A549 (cell line): ENCODE measurements around the gene BTG3. TPM values are rescaled to one million over a fixed set of nuclear protein-coding genes. Genes with fewer than 3 reads are reported as not detected.
A peak's percentile ranks its signal among the peaks of the same experiment; 100 is the strongest.

Experiments
- ATAC-seq, 2 experiments: fragments of 200-7000 bp in 1 of 2; fragments of >200 bp in 1 of 2; cut with Nextera tagmentation in 1 of 2; cut with Tn5 transposase in 1 of 2; 3 replicates each; pipeline versions ENCODE4 v1.8.0 to v1.9.1; 2018 to 2020; ENCODE audit warnings: mild to moderate bottlenecking in 1 of 2, moderate library complexity in 1 of 2
- CTCF ChIA-PET: fragments of 300-600 bp; sonication (Branson Sonifier 250); formaldehyde crosslinking; extraction: SDS; loops from one replicate; lab custom pipeline; 2021; ENCODE audit warnings: antibody characterized with exemption, inconsistent platforms; lab: Yijun Ruan, JAX
- POLR2A ChIA-PET: fragments of 350-600 bp; formaldehyde crosslinking; extraction: SDS; loops from one replicate; lab custom pipeline; 2021; ENCODE audit warnings: antibody characterized with exemption, inconsistent platforms; lab: Yijun Ruan, JAX
- DNase-seq, 2 experiments: peaks; one replicate each; pipeline versions ENCODE4 v3.0.0 to v3.0.0-alpha.2; 2011 to 2016; ENCODE audit warnings: low read depth in 1 of 2, low spot score in 1 of 2
- FAIRE-seq: peaks from 2 replicates; lab custom pipeline; 2011; peaks lifted over from hg19 to GRCh38; lab: Jason Lieb, UNC
- H3K27ac ChIP-seq, 2 experiments: fragments of >200 bp; sonication (Bioruptor Twin); formaldehyde crosslinking; 3 replicates each; pipeline ENCODE4 v1.5.1; 2016 to 2017
- H3K4me1 ChIP-seq: fragments of >200 bp; sonication (Bioruptor Twin); formaldehyde crosslinking; 3 replicates; pipeline ENCODE4 v1.6.1; 2016
- H3K4me2 ChIP-seq: fragments of >200 bp; sonication (Bioruptor Twin); formaldehyde crosslinking; 3 replicates; pipeline ENCODE4 v1.6.1; 2016
- H3K4me3 ChIP-seq: fragments of >200 bp; sonication (Bioruptor Twin); formaldehyde crosslinking; 3 replicates; pipeline ENCODE4 v1.5.1; 2016
- H3K9me3 ChIP-seq: fragments of >200 bp; sonication (Bioruptor Twin); formaldehyde crosslinking; 3 replicates; pipeline ENCODE4 v1.6.1; 2016
- BCL3 ChIP-seq: fragments of >200 bp; sonication (Bioruptor Twin); formaldehyde crosslinking; IDR thresholded peaks from 3 replicates; pipeline ENCODE4 v1.6.1; 2016
- CBX2 ChIP-seq: fragments of 200-600 bp; sonication (generic); IDR thresholded peaks from 2 replicates; pipeline ENCODE4 v1.6.1; 2016; ENCODE audit warnings: low read depth, mild to moderate bottlenecking, borderline replicate concordance
- CHD4 ChIP-seq: fragments of 200-600 bp; sonication (generic); IDR thresholded peaks from 2 replicates; pipeline ENCODE4 v1.6.1; 2016; ENCODE audit warnings: antibody characterized with exemption, mild to moderate bottlenecking, borderline replicate concordance
- EP300 ChIP-seq, 2 experiments: fragments of >200 bp; sonication (Bioruptor Twin); formaldehyde crosslinking; IDR thresholded peaks; 2 replicates in 1 of 2; 3 replicates in 1 of 2; pipeline ENCODE4 v1.6.1; 2016 to 2017
- FOSL2 ChIP-seq, 2 experiments: fragments of 450-650 bp in 1 of 2; fragments of >200 bp in 1 of 2; sonication (Bioruptor Twin) in 1 of 2; formaldehyde crosslinking; IDR thresholded peaks; 2 replicates each; pipeline versions ENCODE4 v1.5.0 to v1.6.1; 2016 to 2020; ENCODE audit warnings: mild to moderate bottlenecking in 1 of 2, moderate library complexity in 1 of 2
- HDAC2 ChIP-seq: fragments of 200-600 bp; sonication (generic); IDR thresholded peaks from 2 replicates; pipeline ENCODE4 v1.6.1; 2016
- HOXA7 ChIP-seq: fragments of 250-450 bp; sonication (Bioruptor Pico); IDR thresholded peaks from 2 replicates; pipeline ENCODE4 v1.5.0; 2020; ENCODE audit warnings: mild to moderate bottlenecking, moderate library complexity
- HOXB13 ChIP-seq: fragments of 250-450 bp; sonication (Bioruptor Pico); IDR thresholded peaks from 2 replicates; pipeline ENCODE4 v1.5.0; 2020; ENCODE audit warnings: low read depth, mild to moderate bottlenecking, moderate library complexity
- KDM1A ChIP-seq: fragments of 200-600 bp; sonication (generic); IDR thresholded peaks from 2 replicates; pipeline ENCODE4 v1.6.1; 2016; ENCODE audit warnings: low read depth, mild to moderate bottlenecking
- KDM5A ChIP-seq: fragments of 200-600 bp; sonication (generic); IDR thresholded peaks from 2 replicates; pipeline ENCODE4 v1.6.1; 2016; ENCODE audit warnings: antibody characterized with exemption, mild to moderate bottlenecking
- MAFK ChIP-seq: fragments of 450-650 bp; IDR thresholded peaks from 2 replicates; pipeline ENCODE4 v1.6.1; 2014; ENCODE audit not compliant: partially characterized antibody
- MAX ChIP-seq: IDR thresholded peaks from 2 replicates; pipeline ENCODE4 v1.6.1; 2012
- MAZ ChIP-seq: fragments of 150-350 bp; IDR thresholded peaks from 2 replicates; pipeline ENCODE4 v1.6.1; 2014; ENCODE audit warnings: antibody characterized with exemption, low read depth, low read length, borderline replicate concordance
- NFE2L2 ChIP-seq: fragments of 150-350 bp; conservative IDR thresholded peaks from 2 replicates; pipeline ENCODE4 v1.6.1; 2014; ENCODE audit warnings: low read length
- PHF8 ChIP-seq: fragments of 200-600 bp; sonication (generic); IDR thresholded peaks from 2 replicates; pipeline ENCODE4 v1.6.1; 2016; ENCODE audit warnings: low read depth, mild to moderate bottlenecking, antibody characterized with exemption, moderate library complexity, borderline replicate concordance
- POLR2A ChIP-seq: IDR thresholded peaks from 2 replicates; pipeline ENCODE4 v1.6.1; 2012; ENCODE audit warnings: mild to moderate bottlenecking, low read length
- RAD21 ChIP-seq, 2 experiments: fragments of >200 bp in 1 of 2; sonication (Bioruptor Twin) in 1 of 2; formaldehyde crosslinking in 1 of 2; IDR thresholded peaks in 1 of 2; conservative IDR thresholded peaks in 1 of 2; 2 replicates in 1 of 2; 3 replicates in 1 of 2; pipeline ENCODE4 v1.6.1; 2012 to 2018; ENCODE audit warnings: inconsistent platforms in 1 of 2
- RNF2 ChIP-seq: fragments of 200-600 bp; sonication (generic); IDR thresholded peaks from 2 replicates; pipeline ENCODE4 v1.6.1; 2016; ENCODE audit warnings: low read depth, mild to moderate bottlenecking, antibody characterized with exemption, moderate library complexity, borderline replicate concordance
- TFCP2L1 ChIP-seq: fragments of 250-450 bp; sonication (Bioruptor Pico); IDR thresholded peaks from 2 replicates; pipeline ENCODE4 v1.5.0; 2021; ENCODE audit warnings: mild to moderate bottlenecking
- TP53 ChIP-seq: fragments of 250-450 bp; sonication (Bioruptor Pico); IDR thresholded peaks from 2 replicates; pipeline ENCODE4 v1.5.0; 2021; ENCODE audit warnings: mild to moderate bottlenecking, moderate library complexity
- ZFP36 ChIP-seq: fragments of 450-650 bp; IDR thresholded peaks from 2 replicates; pipeline ENCODE4 v1.6.1; 2014; ENCODE audit warnings: borderline replicate concordance; ENCODE audit not compliant: partially characterized antibody
- WGBS: methylation state at CpG from one replicate; pipeline ENCODE4 v1.1.6; 2017; ENCODE audit errors: missing lambda C conversion rate; 5-methylcytosine and 5-hydroxymethylcytosine counted together
- polyA plus RNA-seq, 4 experiments: library from polyadenylated mRNA; depleted of rRNA in 3 of 4; stranded (reverse); fragments of >200 nt; fragmentation: RNase III in 1 of 4; extraction: RNeasy Plus Mini Kit Qiagen cat#74134 plus additional on column Dnase treatment in 1 of 4; gene quantifications; 2 replicates in 3 of 4; 3 replicates in 1 of 4; pipeline ENCODE4 v1.2.3, GENCODE V29; 2011 to 2017
- TF ChIP-seq, protein P1 (sequence below): IDR thresholded peaks from 2 replicates; pipeline ENCODE4 v1.6.1; 2012; ENCODE audit warnings: low read depth, borderline replicate concordance

The BTG3 gene
- polyA plus RNA-seq, 2 of the 4 experiments (the other 2 are of a cell fraction): 19.6 to 46.1 TPM

DNA sequence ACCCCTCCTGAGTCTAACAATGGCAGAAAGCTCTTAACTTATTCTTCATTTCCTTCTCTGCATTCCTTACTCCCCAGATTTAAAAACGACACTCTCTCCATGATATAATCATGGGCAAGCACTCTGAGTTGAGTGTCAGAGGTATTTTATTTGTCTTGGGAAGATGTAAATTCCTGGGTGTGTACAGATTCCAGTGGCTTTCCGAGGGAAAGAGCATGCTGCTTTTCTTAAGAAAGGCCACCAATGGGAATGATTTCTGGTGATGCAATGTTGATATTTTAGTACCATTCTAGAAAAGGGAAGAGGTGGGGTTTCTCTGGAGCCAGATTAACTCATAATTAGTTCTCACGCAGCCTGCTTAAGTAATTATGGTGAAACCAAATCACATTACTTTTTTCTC, 47.8 kb upstream of the BTG3 start (continued):
- TF ChIP-seq KDM5A: no peak
- no peak for TF ChIP-seq CBX2
- TF ChIP-seq PHF8: no peak
- no peak for TF ChIP-seq TP53
- TF ChIP-seq HOXA7 (CRISPR knock-in tag): no peak
- no peak for TF ChIP-seq POLR2A
- TF ChIP-seq CHD4: no peak
- no peak for TF ChIP-seq RNF2
- no peak for TF ChIP-seq HDAC2
- TF ChIP-seq RAD21 (conservative IDR thresholded peaks at IDR 0.05 in 1 of 2, IDR thresholded peaks at IDR 0.05 in 1 of 2): no peak
- TF ChIP-seq MAZ: no peak
- no peak for TF ChIP-seq KDM1A
- TF ChIP-seq, all 56 proteins: peak for 0

- POLR2A ChIA-PET: no interaction called here
- no peak for DNase-seq
- TF ChIP-seq BCL3: no peak
- TF ChIP-seq CBX2: no peak
- no peak for TF ChIP-seq MAFK
- no peak for TF ChIP-seq EP300 (IDR thresholded peaks at IDR 0.05)
- no peak for TF ChIP-seq ZFP36
- no peak for TF ChIP-seq NFE2L2
- TF ChIP-seq KDM1A: no peak
- no peak for TF ChIP-seq MAX
- no peak for TF ChIP-seq TFCP2L1 (CRISPR knock-in tag)
- TF ChIP-seq, protein P1, sequence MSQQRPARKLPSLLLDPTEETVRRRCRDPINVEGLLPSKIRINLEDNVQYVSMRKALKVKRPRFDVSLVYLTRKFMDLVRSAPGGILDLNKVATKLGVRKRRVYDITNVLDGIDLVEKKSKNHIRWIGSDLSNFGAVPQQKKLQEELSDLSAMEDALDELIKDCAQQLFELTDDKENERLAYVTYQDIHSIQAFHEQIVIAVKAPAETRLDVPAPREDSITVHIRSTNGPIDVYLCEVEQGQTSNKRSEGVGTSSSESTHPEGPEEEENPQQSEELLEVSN: no peak
- TF ChIP-seq, all 56 proteins: peak for 0
- FAIRE-seq (no peak), ATAC-seq (no peak)
- H3K27ac ChIP-seq: no peak overlapping the region
- WGBS: 24% methylated on average over 6 of the region's 6 CpGs
- H3K9me3 ChIP-seq: no peaks in the 10 kb centered on the region
- H3K4me3 ChIP-seq: no peak overlapping the region
- CTCF ChIA-PET: interaction anchor here (0.7 kb wide), 1 partner anchor 15 kb away, joined by 3 read pairs; no protein-coding TSS in a partner anchor
- no peak overlapping the region for H3K4me2 ChIP-seq
- no peaks in the 10 kb centered on the region for H3K4me1 ChIP-seq
Observed at GRCh38 chr21:17658931-17659330, 46.2 kb upstream of the BTG3 start.

- ChIA-PET POLR2A (no interaction called here), CTCF (interaction anchor here (1.1 kb wide), 1 partner anchor 11 kb away, joined by 3 read pairs; no protein-coding TSS in a partner anchor)
- no peak for DNase-seq
- no peaks in the 10 kb centered on the region for H3K4me1 ChIP-seq
- H3K9me3 ChIP-seq: no peaks in the 10 kb centered on the region
- no peak overlapping the region for H3K4me3 ChIP-seq
- FAIRE-seq: no peak
- no peak for ATAC-seq
- H3K27ac ChIP-seq: no peak overlapping the region
- TF ChIP-seq MAFK (peak; percentile 63), FOSL2 (IDR thresholded peaks at IDR 0.05) (no peak), FOSL2 (CRISPR knock-in tag; IDR thresholded peaks at IDR 0.05) (no peak)
- H3K4me2 ChIP-seq: no peak overlapping the region
- 32% methylated on average over 3 of the region's 3 CpGs for WGBS
Observed at GRCh38 chr21:17651526-17651925, 38.8 kb upstream of the BTG3 start.

GRCh38 chr21:17650292-17650691, 37.6 kb upstream of the BTG3 start:
- Histone ChIP-seq H3K27ac (no peak overlapping the region), H3K9me3 (no peaks in the 10 kb centered on the region), H3K4me3 (no peak overlapping the region), H3K4me2 (no peak overlapping the region), H3K4me1 (no peaks in the 10 kb centered on the region)
- DNase-seq: no peak
- TF ChIP-seq BCL3 (no peak), HOXB13 (no peak)
- ChIA-PET CTCF (no interaction called here), POLR2A (no interaction called here)
- WGBS: 11% methylated on average over 1 of the region's 1 CpG
- no peak for ATAC-seq
- no peak for FAIRE-seq
